NOMO-1 treated with dmso at 0.1 percent for 144 hours (cell line): ENCODE data around the gene CHD3.

Experiments
- DNase-seq: peaks from one replicate; lab custom pipeline; 2025; ENCODE audit not compliant: unreplicated experiment; lab: John Stamatoyannopoulos, UW

The CHD3 gene

GRCh38 chr17:7893187-7893880 is 4.7 kb downstream of the CHD3 start:
- no peak for DNase-seq

- DNase-seq, result no peak
Observed at GRCh38 chr17:7894226-7894625, 5.6 kb downstream of the CHD3 start.

GRCh38 chr17:7894866-7895265 is 6.3 kb downstream of the CHD3 start:
- no peak for DNase-seq

GRCh38 chr17:7897090-7897489 is 8.5 kb downstream of the CHD3 start:
- no peak for DNase-seq

GRCh38 chr17:7897773-7898172 is 9.2 kb downstream of the CHD3 start:
- no peak for DNase-seq

- no peak for DNase-seq
Observed at GRCh38 chr17:7903154-7904103, 14.8 kb downstream of the CHD3 start.

GRCh38 chr17:7909089-7909488 is 20.5 kb downstream of the CHD3 start:
- DNase-seq, result no peak

GRCh38 chr17:7910281-7910680 is 21.7 kb downstream of the CHD3 start:
- DNase-seq, result no peak

- DNase-seq, result no peak
Observed at GRCh38 chr17:7910711-7911110, 22.1 kb downstream of the CHD3 start.

- DNase-seq, result no peak
Observed at GRCh38 chr17:7911116-7911515, 22.5 kb downstream of the CHD3 start.

- DNase-seq, result peak; percentile 71
Observed at GRCh38 chr17:7912927-7913524, 24.4 kb downstream of the CHD3 start.

- DNase-seq, result no peak
Observed at GRCh38 chr17:7915179-7915610, 26.6 kb downstream of the CHD3 start.

GRCh38 chr17:7915611-7916384 is 27.2 kb downstream of the CHD3 start, which contains the start of gene RNF227:
Gene RNF227, minus strand, starts transcription at chr17:7916289. Its CDS starts 94 bp downstream, at chr17:7916195.
- DNase-seq, result peak; percentile 92

- DNase-seq, result no peak
Observed at GRCh38 chr17:7916385-7916682, 27.7 kb downstream of the CHD3 start.

GRCh38 chr17:7916808-7917207 is 28.2 kb downstream of the CHD3 start:
- no peak for DNase-seq

GRCh38 chr17:7922269-7922844 is 33.8 kb downstream of the CHD3 start:
- DNase-seq, result no peak

- DNase-seq, result no peak
Observed at GRCh38 chr17:7922845-7923628, 34.4 kb downstream of the CHD3 start.

GRCh38 chr17:7927596-7927995 is 39.0 kb downstream of the CHD3 start:
- DNase-seq, result no peak

- DNase-seq, result no peak
Observed at GRCh38 chr17:7929158-7930023, 40.8 kb downstream of the CHD3 start, which contains the start of gene KCNAB3. Gene KCNAB3, minus strand, starts transcription at chr17:7929856. Its CDS starts 421 bp downstream, at chr17:7929435.
